ENCODE measurements around the gene OSBPL6. TPM values are rescaled to one million over a fixed set of nuclear protein-coding genes. Genes with fewer than 3 reads are reported as not detected.
"Not testable (repeated sequence)": the region's sequence is repeated elsewhere in the genome, so short reads cannot be mapped to it uniquely, and the experiment has no call there.

OSBPL6 gene
- total RNA-seq, 1 donor from 2014 or later = 1.8 TPM

GRCh38 chr2:178379162-178380004, 185.1 kb downstream of the OSBPL6 start:
- ATAC-seq (no peak), DNase-seq (ENCODE audit: low spot score) (no peak)
- intact Hi-C loops (cut with DNase I) = no loop called here

- intact Hi-C loops (cut with DNase I) = no loop called here
- DNase-seq (ENCODE audit: low spot score) = no peak
- ATAC-seq = no peak
Measured at GRCh38 chr2:178380763-178381162, 186.5 kb downstream of the OSBPL6 start.

DNA sequence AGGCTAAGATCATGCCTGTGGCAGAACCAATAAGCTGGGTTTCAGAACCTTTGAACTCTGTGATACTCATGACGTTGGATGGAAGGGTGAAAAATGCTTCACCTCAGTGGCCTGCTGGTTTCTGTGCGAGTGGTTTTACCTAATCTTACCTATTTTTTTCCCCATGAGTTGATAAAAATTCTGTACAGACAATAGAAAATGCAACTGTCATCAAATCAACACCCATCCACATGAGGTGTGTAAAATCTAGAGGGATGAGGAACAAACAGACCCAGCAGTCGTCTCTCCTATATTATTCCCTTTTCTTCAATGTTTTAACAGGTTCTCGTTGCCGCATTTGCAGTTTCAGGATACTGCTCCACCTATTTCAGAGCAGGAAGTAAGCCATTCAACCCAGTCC, 189.4 kb downstream of the OSBPL6 start:
- no peak for DNase-seq (ENCODE audit: low spot score)
- no peak for ATAC-seq
- intact Hi-C loops (cut with DNase I) = no loop called here

GRCh38 chr2:178385595-178386148, 191.4 kb downstream of the OSBPL6 start:
- ATAC-seq = no peak
- intact Hi-C loops (cut with DNase I) = no loop called here
- no peak for DNase-seq (ENCODE audit: low spot score)

DNA sequence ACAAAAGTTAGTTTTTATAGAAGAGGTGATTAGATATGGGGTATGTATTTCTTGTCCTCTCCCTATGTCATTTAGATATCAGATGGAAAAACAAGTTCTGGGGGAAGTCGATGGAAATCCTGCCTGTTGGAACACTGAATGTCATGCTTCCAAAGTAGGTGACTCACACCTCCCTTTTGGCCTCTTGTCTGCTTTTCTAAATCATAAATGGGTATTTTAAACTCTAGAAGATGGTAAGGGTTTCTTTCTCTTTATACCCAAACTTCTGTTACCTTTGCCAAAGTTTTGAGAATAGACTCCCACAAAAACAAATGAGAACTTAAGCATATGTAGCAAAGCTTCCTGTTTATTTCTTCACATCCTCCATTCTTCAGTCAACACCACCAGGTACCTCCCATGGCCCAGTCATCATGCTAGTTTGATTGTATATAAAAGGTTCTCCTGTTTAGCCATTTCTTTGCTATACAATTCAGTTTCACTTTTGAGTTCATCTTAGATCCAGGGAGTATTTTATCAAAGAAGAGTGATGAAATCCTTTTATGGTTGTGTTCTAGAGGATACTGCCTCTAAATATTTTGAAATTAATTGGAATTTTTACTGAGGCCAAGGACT, 192.8 kb downstream of the OSBPL6 start:
- DNase-seq (ENCODE audit: low spot score) (no peak), ATAC-seq (no peak)
- intact Hi-C loops (cut with DNase I) = no loop called here

DNA sequence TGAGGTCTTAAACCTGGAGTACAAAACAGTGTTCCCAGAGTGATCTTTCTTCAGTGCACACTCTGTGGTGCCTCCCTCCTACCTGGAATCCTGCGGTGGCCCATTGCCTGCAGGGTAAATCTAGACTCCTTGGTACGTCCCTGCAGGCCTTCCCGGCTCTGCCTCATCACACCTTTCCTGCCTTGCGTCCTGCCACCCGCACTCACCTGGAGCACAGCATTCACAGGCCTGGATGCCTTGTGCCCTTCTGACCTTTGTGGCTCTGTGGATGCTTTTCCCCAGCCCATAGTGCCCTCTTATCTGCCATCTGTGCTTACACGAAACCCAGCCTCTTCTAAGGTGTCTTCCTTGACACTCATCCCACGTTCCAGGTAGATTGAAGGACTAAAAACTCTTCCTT, 194.0 kb downstream of the OSBPL6 start:
- DNase-seq (ENCODE audit: low spot score) (no peak), ATAC-seq (no peak)
- intact Hi-C loops (cut with DNase I) = no loop called here

- ATAC-seq (no peak), DNase-seq (ENCODE audit: low spot score) (no peak)
- intact Hi-C loops (cut with DNase I) = no loop called here
Measured at GRCh38 chr2:178391701-178392100, 197.4 kb downstream of the OSBPL6 start.

DNA sequence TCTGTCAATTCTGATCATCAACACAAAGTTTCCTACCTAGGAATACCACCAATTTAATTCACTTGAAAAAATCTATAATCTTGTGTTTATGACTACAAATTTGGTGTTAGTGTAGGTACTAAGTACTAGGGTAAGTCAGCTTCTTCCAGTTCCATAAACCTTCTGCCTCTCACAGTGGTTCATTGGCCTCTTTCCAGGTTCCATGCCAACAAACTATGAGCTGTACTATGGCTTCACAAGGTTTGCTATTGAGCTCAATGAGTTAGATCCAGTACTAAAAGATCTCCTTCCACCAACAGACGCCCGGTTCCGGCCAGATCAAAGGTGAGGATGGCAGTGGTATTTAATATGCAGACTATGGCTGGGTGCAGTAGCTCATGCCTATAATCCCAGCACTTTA, 197.9 kb downstream of the OSBPL6 start:
- DNase-seq (ENCODE audit: low spot score) (no peak), ATAC-seq (no peak)
- intact Hi-C loops (cut with DNase I) = no loop called here

- ATAC-seq (no peak), DNase-seq (ENCODE audit: low spot score) (no peak)
- intact Hi-C loops (cut with DNase I) = no loop called here
Measured at GRCh38 chr2:178394859-178395258, 200.5 kb downstream of the OSBPL6 start.

GRCh38 chr2:178395295-178395694, 201.0 kb downstream of the OSBPL6 start:
- DNase-seq (ENCODE audit: low spot score) = no peak
- intact Hi-C loops (cut with DNase I) = no loop called here
- ATAC-seq = no peak

- DNase-seq (ENCODE audit: low spot score) (no peak), ATAC-seq (no peak)
- intact Hi-C loops (cut with DNase I) = no loop called here
Measured at GRCh38 chr2:178395941-178396570, 201.7 kb downstream of the OSBPL6 start.

DNA sequence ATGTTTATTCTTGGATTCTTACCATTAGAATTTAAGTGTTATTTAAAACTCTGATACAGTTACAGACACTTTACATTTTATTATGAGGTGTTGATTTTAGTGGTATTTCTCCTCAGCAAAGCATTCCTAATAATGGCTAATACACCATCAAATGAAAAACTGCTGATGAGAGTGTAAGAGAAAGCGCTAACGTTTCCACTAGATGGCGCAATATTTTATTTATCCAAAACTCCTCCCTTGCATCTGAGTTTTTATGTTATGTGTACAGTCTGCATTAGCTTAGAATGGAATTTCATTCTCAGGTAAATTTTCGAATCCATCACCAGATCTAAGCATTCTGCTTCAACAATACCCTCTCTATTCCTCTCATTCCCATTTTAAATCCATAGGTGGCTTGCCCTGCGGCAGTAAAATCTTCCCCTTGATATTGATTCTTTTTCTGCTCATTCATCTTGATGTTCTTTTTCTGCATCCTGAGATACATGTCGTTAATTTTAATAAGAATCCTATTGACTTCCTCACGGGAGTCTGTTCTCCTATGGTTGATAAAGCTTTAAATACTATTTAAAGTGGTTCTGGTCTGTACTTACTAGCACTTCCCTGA, 202.8 kb downstream of the OSBPL6 start:
- ATAC-seq = peak; percentile 70
- intact Hi-C loops (cut with DNase I) = no loop called here
- DNase-seq (ENCODE audit: low spot score) = no peak

- no peak for ATAC-seq
Measured at GRCh38 chr2:178401994-178402437, 207.7 kb downstream of the OSBPL6 start.

DNA sequence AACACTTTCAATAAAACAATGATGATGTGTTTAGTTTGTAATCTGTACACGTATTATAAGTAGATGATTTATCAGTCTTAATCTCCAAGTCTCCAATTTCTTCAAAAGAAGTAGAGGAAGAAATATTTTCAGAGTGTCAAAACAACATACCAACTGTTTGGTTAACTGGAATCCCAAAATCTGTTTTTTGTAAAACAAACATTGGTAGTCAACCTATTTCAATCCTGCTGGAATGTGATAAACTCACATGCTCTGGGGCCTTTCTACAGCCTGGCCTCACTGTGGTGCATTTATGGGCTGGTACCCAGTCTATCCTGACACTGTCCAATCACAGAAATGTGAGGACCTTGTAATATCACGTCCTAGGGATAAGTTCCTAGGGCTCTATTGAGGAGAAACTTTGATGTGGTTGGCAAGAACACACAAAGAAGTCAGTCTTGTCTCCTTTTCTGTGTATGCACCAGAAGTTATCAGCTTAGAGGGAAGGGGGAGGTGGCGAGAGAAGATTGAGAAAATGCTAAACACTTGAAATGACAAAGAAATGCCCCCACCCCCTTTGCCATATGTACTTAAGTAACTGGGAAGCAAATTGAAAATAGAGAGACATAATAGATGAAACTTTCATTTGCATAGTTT, 209.5 kb downstream of the OSBPL6 start:
- intact Hi-C loops (cut with DNase I) = no loop called here
- no peak for DNase-seq (ENCODE audit: low spot score)
- no peak for ATAC-seq

More at GRCh38 chr2:178401994-178402437, 207.7 kb downstream of the OSBPL6 start:
- DNase-seq (ENCODE audit: low spot score) = no peak
- intact Hi-C loops (cut with DNase I) = no loop called here

DNA sequence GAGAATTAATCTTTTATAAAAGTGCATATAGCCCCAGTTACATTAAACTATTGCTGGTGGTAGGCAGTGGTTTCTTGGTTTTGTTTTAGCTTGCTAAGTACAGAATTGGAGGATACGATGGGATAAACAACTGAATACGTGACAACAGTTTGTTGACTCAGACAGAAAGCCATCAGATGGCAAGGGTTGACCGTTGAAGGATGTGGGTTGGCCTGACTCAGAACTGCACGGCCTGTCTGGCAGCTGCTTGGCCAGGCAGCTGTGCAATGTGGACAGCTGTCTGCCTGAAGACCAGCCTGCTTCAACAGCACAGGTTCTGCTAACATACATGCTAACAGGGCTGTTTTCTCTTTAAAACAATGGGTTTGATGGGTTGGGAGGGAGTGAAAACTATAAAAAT, 210.1 kb downstream of the OSBPL6 start:
- DNase-seq (ENCODE audit: low spot score) (no peak), ATAC-seq (no peak)
- intact Hi-C loops (cut with DNase I) = no loop called here

DNA sequence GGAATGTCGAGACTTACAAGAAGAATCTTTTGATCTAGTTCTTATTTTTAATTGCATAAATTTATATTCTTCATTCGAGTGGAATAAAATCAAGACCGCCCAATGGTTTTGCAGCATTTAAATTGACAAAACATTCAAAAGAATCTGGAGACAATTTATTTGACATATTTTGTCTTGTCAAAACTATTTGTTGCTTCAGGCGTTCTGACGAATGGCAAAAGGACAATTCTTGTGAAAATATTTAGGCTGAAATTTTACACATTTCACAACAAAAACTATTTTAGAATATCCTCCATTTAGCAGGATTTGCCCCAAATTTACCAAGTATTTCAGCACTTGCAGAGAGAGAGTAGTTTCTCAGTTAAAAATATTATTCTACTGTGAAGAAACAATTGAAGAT, 214.9 kb downstream of the OSBPL6 start:
- no peak for DNase-seq (ENCODE audit: low spot score)

GRCh38 chr2:178412047-178412446, 217.7 kb downstream of the OSBPL6 start:
- ATAC-seq (no peak), DNase-seq (ENCODE audit: low spot score) (no peak)
- intact Hi-C loops (cut with DNase I) = no loop called here

More for the DNA sequence above, 214.9 kb downstream of the OSBPL6 start:
- no peak for ATAC-seq
- intact Hi-C loops (cut with DNase I) = no loop called here

- ATAC-seq; DNase-seq (ENCODE audit: low spot score); intact Hi-C loops (cut with DNase I): not testable (repeated sequence)
Measured at GRCh38 chr2:178412453-178412852, 218.1 kb downstream of the OSBPL6 start.
